GM19328 (cell line): ENCODE results near the gene BCL6.

Experiments used
- ATAC-seq: cut with Tn5 transposase; IDR thresholded peaks from one replicate; pipeline ENCODE4 v1.9.1; 2021; ENCODE audit warnings: mild to moderate bottlenecking, moderate library complexity; ENCODE audit not compliant: unreplicated experiment

Gene BCL6

DNA sequence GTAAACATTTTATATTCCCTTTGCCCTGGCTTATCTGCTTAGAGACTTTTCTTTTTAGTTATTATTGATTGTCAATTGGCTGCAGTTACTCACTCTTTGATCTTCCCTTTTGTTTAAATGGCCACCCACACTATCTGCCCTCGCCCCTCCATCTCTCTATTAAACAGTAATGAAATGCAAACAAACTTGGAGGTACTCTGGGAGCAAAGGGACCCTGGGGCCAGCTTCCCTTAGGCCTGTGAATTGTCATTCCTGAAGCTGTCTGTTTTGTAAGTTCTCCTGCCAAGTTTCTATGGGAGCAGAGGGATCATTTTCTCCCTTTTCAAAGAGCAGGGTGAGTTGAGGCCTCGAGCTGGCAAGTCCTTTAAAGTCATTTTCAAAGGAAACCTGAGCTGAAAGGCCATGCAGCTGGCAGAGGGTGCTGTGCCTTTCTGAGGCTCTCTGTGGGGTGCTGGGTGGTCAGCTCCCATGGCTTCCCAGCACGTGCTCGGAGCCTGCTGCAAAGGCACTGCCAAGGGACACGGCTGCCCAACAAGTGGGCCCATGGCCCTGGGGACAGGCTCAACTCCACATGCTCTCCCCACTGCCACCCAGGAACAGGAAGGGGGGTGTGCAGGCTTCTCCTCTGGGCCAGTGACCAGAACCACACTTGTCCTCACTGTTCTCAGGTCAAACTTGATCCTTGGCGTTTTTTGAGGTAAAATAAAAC, 25.5 kb downstream of the BCL6 start:
- ATAC-seq = no peak

DNA sequence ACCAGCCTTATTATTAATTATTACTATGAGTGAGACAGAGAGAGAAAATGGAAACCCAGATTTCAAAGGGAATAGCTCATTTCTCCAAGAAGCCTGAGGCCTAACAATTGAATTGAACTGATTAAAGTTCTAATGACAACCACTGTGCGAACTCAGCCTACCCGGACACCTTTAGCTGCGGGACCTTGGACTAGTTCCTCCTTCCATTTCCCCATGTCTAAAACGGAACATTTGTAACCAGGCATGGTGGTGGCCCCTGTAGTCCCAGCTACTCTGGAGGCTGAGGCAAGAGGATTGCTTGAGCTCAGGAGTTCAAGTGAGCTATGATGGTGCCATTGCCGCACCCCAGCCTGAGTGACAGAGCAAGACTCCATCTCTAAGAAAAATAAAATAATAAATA, 26.5 kb downstream of the BCL6 start:
- ATAC-seq = no peak

DNA sequence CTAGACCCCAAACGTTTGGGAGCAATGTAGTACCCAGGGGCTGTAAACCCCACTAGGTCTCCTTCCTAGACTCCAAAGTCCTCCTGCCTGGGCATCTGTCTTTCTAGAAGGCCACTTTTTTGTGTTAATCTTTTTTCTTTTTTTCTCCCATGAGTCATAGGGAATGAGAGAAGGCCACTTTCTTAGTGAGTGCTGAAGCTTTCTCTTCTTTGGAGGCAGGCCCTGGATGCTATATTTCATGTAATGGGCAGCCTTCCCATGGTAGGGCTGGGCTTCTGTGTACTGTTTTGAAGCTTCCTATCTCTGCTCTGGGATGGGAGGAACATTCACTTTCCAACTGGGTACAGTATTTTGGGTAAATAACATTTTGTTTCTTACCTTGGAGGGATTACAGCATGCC, 27.7 kb downstream of the BCL6 start:
- ATAC-seq = no peak

DNA sequence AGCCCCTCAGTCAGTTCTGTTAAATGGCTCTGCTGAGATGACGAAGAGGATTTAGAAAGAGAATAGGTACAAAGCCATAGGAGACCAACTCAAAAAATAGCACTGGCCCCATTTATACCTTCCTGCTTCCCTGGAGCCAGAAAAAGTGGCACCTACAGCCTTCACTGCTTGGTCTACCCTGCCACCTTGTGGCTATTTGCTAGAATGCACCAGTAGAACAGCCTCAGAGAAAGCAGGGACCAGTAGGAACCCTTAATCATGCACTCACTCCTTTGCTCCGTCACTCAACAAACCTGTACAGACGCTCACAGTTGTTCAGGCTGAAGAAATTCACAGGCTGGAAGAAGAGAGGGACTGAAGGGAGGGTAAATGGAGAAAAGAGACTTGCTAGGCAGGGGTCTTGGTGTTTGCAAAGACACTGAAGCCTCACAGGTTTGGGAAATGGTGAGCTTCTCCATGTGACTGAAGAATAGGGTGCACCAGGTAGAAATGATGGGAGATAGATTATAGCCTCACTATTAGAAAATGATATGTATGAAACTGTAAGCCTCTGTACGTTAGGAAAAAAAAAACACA, 30.8 kb downstream of the BCL6 start:
- peak; percentile 90 for ATAC-seq

DNA sequence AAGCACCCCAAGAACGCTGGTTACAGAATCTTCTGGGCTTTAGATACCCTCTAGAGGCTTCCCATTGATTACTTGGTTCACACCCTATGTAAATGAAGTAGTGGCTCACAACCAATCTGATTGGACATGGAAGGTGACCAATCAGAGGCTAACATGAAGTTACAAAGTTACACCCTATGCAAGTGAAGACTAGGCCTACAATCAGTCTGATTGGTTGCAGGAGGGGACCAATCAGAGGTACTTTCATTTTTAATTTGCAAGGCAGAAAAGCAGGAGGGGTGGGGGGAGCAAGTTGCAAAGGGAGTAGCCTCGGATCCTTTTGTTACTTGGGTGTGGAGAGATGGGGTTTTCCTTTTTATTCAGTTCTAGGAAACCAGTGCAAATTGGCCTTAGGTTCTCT, 31.8 kb downstream of the BCL6 start:
- ATAC-seq = no peak

DNA sequence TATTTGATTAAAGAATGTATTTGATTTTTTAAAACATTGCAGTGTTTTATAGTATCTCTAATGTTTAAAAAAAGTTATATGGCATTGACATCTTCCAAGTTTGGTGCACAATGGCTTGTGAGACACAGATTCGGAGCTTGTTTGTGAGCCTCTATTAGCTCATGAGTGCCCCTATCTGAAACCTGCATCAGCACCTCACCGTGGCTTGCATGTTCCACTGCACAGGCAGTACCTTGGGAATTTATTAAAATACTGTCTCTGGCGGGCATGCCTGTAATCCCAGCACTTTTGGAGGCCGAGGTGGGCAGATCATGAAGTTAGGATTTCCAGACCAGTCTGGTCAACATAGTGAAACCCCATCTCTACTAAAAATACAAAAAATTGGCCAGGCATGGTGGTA, 36.1 kb downstream of the BCL6 start:
- no peak for ATAC-seq

DNA sequence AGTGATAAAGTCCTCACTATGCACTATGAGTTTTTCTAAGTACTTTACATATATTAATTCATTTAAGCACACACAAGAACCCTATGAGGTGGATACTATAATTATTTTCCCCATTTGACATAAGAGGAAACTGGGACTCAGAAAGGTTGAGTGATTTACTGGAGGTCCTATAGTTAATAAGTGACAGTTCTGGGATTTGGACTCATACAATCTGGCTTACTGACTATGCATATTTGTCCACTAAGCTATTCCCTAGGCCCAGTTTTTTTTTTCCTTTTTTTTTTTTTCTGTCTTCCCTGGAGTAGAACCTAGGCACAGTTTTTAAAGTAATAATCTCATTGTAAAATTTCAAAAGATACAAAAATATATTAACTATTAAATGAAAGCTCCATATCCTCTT, 36.6 kb downstream of the BCL6 start:
- no peak for ATAC-seq

DNA sequence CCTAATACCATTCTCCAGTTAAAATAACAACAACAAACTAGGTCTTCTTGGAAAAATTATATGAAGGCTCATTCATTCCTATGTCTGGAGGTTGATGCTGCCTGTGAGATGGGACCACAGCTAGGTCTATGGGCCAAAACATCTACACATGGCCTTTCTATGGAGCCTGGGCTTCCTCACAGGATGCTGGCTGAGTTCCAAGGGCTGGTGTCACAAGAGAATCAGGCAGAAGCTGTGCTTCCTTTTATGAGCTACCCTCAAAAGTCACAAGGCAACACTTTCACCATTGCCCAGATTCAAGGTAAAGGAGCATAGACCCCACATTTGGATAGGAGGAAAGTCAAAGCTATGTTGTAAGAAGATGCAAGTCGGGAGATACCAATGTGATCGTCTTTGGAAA, 38.3 kb downstream of the BCL6 start:
- ATAC-seq = no peak

DNA sequence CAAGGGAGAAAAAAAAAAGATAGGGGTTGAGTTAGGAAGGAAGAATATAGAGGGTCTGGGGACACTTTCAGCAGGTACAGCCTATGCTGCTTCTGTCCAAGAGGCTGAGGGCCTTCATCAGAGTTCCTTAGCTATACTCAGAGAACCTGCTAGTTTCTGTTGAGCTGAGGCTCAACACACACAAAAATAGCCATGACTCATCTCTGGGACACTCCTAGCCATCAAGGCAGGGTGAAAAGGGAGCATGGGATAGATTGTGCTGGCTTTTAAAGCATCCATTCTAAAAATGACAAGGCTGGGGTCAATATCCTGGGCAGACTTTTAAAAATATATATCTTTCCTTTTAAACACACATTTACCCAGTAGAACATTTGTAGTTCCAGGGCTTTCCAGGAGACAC, 40.1 kb downstream of the BCL6 start:
- ATAC-seq = no peak

DNA sequence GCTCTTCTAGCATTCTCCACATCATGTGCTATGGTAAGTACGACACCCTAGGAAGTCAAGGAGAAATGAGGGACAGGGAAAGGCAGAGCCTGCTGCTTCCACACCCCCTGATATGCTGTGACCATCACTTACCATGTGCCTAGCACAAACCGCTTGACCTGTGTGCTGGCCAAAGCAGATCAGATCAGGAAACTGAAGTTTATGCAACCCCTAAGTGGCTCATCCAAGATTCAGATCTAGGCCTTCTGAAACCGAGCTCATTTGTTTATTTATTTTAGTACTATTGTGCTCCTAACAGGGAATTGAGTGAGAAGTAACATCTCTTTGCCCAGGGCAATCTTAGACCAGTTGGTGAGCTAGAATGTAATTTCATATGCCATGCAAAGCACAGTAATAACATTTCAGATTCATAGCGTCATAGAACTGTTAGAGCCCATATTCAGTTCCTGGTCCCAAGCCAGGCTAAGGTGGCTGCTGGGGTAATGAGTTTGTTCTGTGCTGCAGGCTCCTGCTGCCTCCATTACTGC, 42.7 kb downstream of the BCL6 start, which contains the start of gene RTP2:
Gene RTP2, minus strand, starts transcription at position 51 of the 527 bp plus-strand sequence. CDS start 429 bp downstream, outside the sequence.
- ATAC-seq = no peak

DNA sequence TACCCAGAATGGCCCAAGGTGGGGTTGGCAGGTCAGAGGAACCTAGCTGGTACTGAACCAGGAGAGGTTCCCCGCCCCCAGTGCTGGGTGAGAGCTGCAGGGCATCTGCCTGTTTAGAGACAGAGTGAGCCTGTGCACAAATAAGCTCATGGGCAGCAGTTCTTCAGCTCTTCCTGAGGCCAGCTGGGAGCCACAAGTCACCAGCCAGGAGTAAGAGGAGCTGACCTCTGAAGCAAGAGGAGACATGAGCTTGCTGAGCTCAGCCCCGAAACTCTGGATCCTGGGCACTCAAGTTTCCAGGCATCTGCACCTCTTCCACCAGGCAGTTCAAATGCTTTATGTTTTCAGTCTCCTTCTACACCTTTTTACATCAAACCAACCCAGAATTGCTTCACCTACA, 45.0 kb downstream of the BCL6 start:
- ATAC-seq = no peak

DNA sequence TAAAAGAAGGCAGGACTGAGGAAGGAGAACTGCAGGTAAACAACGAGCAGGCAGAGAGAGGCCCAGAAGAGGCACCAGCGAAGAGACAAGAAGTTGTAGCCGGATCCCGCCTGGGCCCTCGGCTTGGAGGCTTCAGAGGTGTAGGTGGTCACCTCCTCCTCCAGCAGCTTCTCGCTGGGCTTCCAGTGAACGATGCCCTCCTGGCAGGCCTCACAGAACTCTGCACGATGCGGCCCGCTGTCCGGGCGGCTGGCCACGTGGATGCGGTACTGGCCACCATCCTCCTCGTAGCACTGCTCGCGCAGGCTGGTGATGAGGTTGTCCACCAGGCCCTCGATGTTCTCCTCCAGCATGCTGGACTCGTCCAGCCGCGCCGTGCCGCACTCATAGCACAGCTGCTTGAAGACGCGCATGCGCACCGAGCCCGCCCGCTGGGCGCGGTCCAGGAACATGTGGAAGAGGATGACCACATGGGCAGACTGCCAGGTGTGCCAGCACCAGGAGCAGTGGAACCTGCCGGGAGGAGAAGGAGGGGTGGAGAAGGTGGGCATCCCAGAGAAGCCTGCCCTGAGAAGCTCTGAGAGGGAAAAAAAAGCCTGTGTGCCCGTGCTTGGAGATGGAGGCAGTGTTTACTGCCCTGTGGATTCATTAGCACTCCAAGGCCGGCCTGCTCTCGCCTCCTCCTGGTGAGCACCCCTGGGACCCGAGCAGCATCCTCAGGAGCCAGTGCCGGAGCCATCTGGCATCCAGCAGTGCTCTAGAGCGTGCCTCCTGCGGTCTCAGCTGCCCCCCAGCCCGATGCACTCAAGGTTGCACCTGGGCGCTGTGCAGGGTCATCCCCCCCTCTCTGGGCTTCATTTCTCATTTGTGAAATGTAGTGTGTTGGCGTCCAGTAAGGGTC, 46.5 kb downstream of the BCL6 start:
- ATAC-seq = no peak

DNA sequence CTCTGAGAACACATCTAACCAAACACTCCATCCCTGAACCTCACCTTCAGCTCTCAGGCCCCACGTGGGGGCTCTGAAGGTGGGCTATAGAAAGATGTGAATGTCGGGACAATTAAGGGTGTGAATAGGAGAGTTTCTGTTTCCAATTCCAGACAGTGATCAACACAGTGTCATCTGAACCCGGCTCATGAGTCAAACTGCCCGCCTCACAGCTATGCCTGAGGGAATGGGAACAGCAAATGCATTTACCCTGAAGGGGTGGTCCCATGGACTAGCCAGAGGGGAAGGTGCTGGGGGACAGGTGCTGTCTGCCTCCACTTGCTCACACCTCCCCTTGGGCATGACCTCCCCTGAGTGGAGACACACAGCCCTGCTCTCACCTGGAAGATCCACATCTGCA, 49.2 kb downstream of the BCL6 start:
- no peak for ATAC-seq

DNA sequence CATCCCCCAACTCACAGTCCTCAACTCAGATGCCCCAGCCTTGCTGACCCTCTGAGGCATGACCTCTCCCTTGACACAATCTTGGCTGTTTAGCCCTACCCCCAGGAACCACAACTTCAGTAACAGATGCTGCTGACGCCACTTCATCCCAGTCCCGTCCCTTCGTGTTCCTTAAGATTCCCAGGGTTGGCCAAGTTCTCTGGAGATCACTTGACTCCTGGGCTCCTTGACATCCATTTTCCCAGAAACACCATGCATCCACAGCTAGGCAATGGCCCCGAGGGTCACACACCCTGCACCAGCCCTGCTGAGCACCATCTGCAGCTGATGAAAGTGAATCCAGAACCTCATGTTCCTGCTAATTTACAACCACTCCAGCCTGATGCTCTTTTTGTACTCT, 49.8 kb downstream of the BCL6 start:
- no peak for ATAC-seq

DNA sequence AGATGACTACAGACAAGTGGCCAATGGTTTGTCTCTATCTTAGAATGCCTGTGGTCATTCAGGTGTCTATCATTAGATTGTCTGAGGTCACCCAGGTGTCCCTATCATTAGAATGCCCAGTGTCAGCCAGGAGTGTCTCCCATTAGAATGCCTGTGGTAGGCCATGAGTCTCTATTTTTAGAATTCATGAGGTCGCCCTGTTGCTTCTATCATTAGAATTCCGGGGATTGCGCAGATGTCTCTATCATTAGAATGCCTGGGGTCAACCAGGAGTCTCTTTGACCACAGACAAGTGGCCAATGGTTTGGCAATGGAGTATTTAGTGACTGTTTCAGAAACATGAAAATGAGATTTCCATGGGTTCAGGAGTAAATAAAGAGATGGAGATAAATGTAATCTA, 50.5 kb downstream of the BCL6 start:
- ATAC-seq = no peak

DNA sequence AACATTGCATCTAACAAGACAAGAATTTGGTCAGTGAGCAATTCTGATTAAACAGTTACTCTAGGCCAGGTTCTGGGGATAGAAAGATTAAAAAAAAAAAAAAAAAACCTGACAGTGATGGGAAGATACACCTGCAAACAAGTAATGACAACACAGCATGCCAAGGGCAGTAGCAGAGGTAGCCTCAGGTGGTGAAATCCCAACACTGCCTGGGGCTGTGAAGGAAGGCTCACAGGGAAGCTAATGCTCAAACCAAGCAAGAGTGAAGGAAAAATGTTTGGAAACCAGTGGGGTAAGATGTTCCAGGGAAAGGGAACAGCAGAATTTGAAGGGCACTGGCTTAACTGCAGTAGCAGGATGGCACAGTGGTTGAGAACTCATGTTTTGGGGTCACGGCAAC, 51.8 kb downstream of the BCL6 start:
- ATAC-seq = no peak

DNA sequence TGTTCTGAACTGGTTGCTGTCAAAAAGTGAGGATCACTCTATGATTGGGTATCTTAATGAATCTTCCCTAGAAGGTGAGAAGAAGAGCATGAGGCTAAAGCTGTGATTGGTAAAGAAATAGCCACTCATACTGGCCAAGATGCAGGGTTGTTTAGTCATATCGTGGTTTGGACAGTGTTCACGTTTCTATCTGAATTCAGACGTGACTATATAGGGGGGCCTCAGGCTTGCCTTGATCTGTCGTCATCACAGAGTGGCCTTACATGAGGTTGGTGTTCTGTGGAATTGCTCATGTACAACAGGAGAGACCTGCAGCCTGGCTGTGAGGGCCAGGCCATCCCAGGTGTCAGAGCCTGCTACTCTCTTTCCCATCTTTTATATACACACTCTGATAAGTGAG, 55.3 kb downstream of the BCL6 start:
- ATAC-seq = no peak

DNA sequence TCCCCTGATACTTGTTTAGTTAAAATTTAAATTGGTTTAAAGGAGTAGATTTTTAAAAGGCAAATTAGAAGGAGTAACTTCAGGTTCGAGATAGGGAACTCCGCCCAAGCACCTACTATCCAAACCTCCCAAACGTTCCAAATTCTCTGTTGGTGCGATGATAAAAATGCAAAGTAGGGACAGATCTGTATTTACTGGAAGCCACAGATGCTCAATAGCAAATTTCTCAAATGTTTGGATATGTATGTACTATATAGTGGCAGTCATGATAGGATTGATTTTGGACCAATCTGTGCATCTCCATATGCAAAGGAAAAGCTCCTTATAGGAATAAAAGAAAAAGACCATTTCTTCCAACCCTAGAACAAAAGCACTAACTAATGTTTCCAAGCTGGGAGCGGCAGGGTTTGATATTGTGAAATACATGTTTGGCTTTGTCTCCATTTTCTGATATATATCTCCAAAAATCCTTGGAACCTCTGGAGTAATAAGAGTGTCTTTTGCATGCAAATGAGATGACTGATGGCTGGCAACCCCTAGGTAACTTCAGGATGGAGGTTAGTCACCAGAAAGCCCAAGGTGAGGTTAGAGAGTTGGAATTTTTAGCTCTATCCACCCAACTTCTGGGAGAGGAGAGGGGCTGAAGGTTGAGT, 58.5 kb downstream of the BCL6 start:
- no peak for ATAC-seq

DNA sequence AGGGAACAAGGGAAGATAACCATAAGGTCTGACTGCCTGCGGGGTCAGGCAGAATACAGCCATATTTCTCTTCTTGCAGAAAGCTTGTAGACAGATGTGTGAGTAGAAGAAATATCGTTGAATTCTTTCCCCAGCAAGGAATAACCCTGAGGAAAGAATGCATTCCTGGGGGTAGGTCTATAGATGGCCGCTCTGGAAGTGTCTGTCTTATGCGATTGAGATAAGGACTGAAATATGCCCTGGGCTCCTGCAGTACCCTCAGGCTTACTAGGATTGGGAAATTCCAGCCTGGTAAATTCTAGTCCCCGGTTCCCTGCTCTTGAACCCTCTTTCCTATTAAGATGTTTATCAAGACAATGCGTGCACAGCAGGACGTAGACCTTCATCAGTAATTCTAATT, 59.3 kb downstream of the BCL6 start:
- no peak for ATAC-seq

DNA sequence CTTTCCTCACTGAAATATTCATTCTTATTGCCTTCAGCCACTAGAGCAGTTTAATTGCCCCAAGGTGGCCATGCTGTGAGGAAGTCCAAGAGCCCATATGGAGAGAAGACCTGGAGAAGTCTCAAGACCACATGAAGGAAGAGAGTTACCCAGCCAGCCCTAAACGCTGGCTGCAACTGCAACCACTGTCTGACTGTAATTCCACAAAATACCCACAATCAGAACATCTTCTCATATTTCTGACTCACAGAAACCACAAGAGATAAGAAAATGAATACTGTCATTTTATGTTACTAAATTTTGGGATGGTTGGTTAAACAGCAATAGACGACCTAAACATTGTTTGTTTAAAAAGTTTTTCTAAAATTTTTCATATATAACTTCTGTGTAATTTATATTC, 60.4 kb downstream of the BCL6 start:
- no peak for ATAC-seq

DNA sequence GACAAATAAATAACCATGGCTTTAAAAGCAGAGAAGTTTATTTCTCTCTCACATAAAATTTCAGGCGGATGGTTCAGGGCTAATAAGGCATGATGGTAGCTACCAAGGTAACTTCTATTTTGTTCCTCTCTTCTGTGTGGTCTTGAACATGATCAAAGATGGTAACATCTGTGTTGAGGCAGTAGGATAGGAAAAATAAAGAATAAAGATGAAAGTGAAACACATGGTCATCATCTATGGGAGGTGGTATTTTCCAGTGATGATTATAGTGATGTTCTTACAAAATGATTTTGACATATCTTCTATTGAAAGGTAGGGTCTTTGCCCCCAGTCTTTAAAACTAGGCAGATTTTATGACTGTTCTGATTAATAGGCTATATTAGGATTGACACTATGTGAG, 60.8 kb downstream of the BCL6 start:
- ATAC-seq = no peak
